ENCODE results near the gene ZFR2.

DNA sequence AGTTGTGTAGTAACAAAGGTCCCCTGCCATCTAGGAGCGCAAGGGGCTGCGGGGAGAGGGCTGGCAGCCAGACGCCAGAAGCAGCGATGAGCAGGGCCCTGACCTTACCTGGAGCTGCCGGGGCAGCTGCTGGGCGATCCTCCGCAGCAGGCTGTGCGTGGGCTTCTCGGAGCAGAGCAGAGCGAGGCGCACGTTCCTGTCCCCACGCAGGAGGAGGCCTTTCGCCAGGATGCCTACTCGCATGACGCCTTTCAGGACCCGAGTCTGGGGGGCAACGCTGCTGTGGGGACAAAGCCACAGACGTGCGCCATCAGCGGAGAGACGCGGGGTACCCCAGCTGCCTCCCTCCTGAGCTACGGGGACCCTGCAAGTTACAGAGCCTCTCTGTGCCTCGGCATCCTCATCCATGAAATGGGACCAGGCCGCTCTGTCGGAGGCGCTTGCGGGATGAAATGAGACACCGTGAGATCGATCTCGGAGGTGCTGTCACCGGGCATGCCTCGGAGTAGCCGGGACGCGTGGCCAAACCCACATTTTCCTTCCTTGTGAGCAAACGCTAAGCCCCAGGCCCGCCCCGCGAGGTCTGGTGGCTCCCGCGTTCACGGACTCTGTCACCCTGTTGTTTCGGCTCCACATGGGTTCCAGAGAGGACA is 52.1 kb downstream of the ZFR2 start:
- TF ChIP-seq, protein P1, sequence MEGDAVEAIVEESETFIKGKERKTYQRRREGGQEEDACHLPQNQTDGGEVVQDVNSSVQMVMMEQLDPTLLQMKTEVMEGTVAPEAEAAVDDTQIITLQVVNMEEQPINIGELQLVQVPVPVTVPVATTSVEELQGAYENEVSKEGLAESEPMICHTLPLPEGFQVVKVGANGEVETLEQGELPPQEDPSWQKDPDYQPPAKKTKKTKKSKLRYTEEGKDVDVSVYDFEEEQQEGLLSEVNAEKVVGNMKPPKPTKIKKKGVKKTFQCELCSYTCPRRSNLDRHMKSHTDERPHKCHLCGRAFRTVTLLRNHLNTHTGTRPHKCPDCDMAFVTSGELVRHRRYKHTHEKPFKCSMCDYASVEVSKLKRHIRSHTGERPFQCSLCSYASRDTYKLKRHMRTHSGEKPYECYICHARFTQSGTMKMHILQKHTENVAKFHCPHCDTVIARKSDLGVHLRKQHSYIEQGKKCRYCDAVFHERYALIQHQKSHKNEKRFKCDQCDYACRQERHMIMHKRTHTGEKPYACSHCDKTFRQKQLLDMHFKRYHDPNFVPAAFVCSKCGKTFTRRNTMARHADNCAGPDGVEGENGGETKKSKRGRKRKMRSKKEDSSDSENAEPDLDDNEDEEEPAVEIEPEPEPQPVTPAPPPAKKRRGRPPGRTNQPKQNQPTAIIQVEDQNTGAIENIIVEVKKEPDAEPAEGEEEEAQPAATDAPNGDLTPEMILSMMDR (IDR thresholded peaks at IDR 0.05), result no peak
- TF ChIP-seq POLR2A (IDR thresholded peaks at IDR 0.05) (no peak), POLR2AphosphoS5 (IDR thresholded peaks at IDR 0.05) (no peak)
